Thoracic aorta (tissue), 2 donors: ENCODE results near the gene FER. TPM values are rescaled to one million over a fixed set of nuclear protein-coding genes. Genes with fewer than 3 reads are reported as not detected.
"Not testable (repeated sequence)": the region's sequence is repeated elsewhere in the genome, so short reads cannot be mapped to it uniquely, and the experiment has no call there.

Source experiments
- ATAC-seq: fragments of 150-250 bp; one replicate; pipeline ENCODE4 v1.8.0; 2017; ENCODE audit warnings: low read depth; ENCODE audit not compliant: insufficient number of reproducible peaks, low FRiP score
- DNase-seq: peaks from one replicate; pipeline ENCODE4 v3.0.0-alpha.2; 2020; ENCODE audit warnings: low spot score
- H3K27ac ChIP-seq, 2 donors: fragments of 200-600 bp; sonication (generic); 1 replicate in 1 of 2; 2 replicates in 1 of 2; pipeline ENCODE4 v1.5.1; 2016; ENCODE audit warnings: mild to moderate bottlenecking in 2 of 2, moderate library complexity in 2 of 2
- H3K27me3 ChIP-seq: fragments of 200-600 bp; sonication (generic); replicated peaks from 2 replicates; pipeline ENCODE4 v1.6.0; 2016; ENCODE audit warnings: mild to moderate bottlenecking; ENCODE audit not compliant: insufficient read depth
- H3K36me3 ChIP-seq: fragments of 200-600 bp; sonication (generic); one replicate; pipeline ENCODE4 v1.5.1; 2016
- H3K4me1 ChIP-seq, 2 donors: fragments of 200-600 bp; sonication (generic); 1 replicate in 1 of 2; 2 replicates in 1 of 2; pipeline versions ENCODE4 v1.5.1 to v1.6.0; 2016; ENCODE audit warnings: low read depth in 2 of 2, mild to moderate bottlenecking in 1 of 2; ENCODE audit not compliant: control insufficient read depth in 1 of 2
- H3K4me3 ChIP-seq: fragments of 200-600 bp; sonication (generic); 2 replicates; pipeline ENCODE4 v1.5.1; 2016; ENCODE audit warnings: mild to moderate bottlenecking
- H3K9me3 ChIP-seq: fragments of 200-600 bp; sonication (generic); 2 replicates; pipeline ENCODE4 v1.5.1; 2016
- CTCF ChIP-seq: fragments of 200-600 bp; sonication (generic); IDR thresholded peaks from one replicate; pipeline ENCODE4 v1.5.1; 2019; ENCODE audit warnings: antibody characterized with exemption
- total RNA-seq, 2 donors: library from RNA; depleted of rRNA; stranded (reverse); fragments of >200 nt; gene quantifications; one replicate each; pipeline versions ENCODE4 v1.1.0 to v1.2.3, GENCODE V29; 2016

Gene FER
- total RNA-seq, 2 donors from 2014 or later, result 15.6 to 38.1 TPM

GRCh38 chr5:109168151-109168550 lies 420.5 kb downstream of the FER start:
- DNase-seq (no peak), ATAC-seq (no peak)
- no peaks in the 10 kb centered on the region for H3K9me3 ChIP-seq
- no peak for TF ChIP-seq CTCF
- no peak overlapping the region for H3K4me3 ChIP-seq
- no peak overlapping the region for H3K27ac ChIP-seq
- H3K4me1 ChIP-seq, result no peaks in the 10 kb centered on the region
- H3K27me3 ChIP-seq, result no peaks in the 10 kb centered on the region
- H3K36me3 ChIP-seq, result no peaks in the 10 kb centered on the region

- TF ChIP-seq CTCF, result no peak
- H3K4me3 ChIP-seq, result no peak overlapping the region
- H3K4me1 ChIP-seq, result no peaks in the 10 kb centered on the region
- H3K36me3 ChIP-seq, result no peaks in the 10 kb centered on the region
- no peaks in the 10 kb centered on the region for H3K27me3 ChIP-seq
- DNase-seq (no peak), ATAC-seq (no peak)
- no peak overlapping the region for H3K27ac ChIP-seq
- H3K9me3 ChIP-seq, result no peaks in the 10 kb centered on the region
Measured at GRCh38 chr5:109170629-109171350, 423.1 kb downstream of the FER start.

- not testable (repeated sequence) for ATAC-seq, H3K4me1 ChIP-seq, H3K36me3 ChIP-seq, H3K9me3 ChIP-seq, H3K27ac ChIP-seq, DNase-seq, H3K4me3 ChIP-seq, H3K27me3 ChIP-seq
Measured at GRCh38 chr5:109171437-109172073, 423.9 kb downstream of the FER start.

- Histone ChIP-seq H3K27me3 (no peaks in the 10 kb centered on the region), H3K4me3 (no peak overlapping the region), H3K27ac (no peak overlapping the region), H3K9me3 (no peaks in the 10 kb centered on the region), H3K4me1 (peaks cover 8 to 15% of the 10 kb centered on the region in 2 donors), H3K36me3 (no peaks in the 10 kb centered on the region)
- no peak for TF ChIP-seq CTCF
- DNase-seq, result no peak
- no peak for ATAC-seq
Measured at GRCh38 chr5:109173036-109173794, 425.5 kb downstream of the FER start.

- DNase-seq (no peak), ATAC-seq (no peak)
- no peaks in the 10 kb centered on the region for H3K27me3 ChIP-seq
Measured at GRCh38 chr5:109177227-109177626, 429.5 kb downstream of the FER start.

More at GRCh38 chr5:109177227-109177626, 429.5 kb downstream of the FER start:
- Histone ChIP-seq H3K36me3 (no peaks in the 10 kb centered on the region), H3K4me1 (peaks cover 8 to 15% of the 10 kb centered on the region in 2 donors), H3K27ac (no peak overlapping the region), H3K4me3 (no peak overlapping the region), H3K9me3 (no peaks in the 10 kb centered on the region)
- no peak for TF ChIP-seq CTCF
